ENCODE data around the gene DAP.

DNA sequence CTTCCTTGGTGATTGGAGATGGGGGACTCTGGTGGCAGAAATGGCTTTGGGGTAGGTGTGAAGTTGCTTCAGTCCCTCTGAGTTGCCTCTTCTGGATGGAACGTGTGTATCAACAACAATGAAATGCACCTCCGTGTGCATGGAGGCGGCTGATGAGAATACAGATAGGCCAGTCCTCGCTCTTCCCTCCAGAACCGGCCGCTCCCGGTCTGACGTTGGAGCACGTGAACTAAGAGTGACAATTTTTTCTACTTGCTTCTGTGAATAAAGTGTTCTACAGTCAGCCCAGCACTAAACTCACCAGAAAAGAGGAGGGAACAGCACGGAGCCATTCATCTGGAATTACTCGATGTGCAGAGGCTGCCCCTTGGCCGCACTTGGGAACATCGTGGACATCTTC is 106.5 kb downstream of the DAP start:
- TF ChIP-seq POLR2AphosphoS5 (IDR thresholded peaks at IDR 0.05) (no peak), POLR2A (IDR thresholded peaks at IDR 0.05) (no peak)
- TF ChIP-seq, protein P1, sequence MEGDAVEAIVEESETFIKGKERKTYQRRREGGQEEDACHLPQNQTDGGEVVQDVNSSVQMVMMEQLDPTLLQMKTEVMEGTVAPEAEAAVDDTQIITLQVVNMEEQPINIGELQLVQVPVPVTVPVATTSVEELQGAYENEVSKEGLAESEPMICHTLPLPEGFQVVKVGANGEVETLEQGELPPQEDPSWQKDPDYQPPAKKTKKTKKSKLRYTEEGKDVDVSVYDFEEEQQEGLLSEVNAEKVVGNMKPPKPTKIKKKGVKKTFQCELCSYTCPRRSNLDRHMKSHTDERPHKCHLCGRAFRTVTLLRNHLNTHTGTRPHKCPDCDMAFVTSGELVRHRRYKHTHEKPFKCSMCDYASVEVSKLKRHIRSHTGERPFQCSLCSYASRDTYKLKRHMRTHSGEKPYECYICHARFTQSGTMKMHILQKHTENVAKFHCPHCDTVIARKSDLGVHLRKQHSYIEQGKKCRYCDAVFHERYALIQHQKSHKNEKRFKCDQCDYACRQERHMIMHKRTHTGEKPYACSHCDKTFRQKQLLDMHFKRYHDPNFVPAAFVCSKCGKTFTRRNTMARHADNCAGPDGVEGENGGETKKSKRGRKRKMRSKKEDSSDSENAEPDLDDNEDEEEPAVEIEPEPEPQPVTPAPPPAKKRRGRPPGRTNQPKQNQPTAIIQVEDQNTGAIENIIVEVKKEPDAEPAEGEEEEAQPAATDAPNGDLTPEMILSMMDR (IDR thresholded peaks at IDR 0.05) = no peak

All from transverse colon (tissue), 4 donors.